GM15510 (cell line): ENCODE data around the gene SLC22A8.

Experiments
- POLR2A ChIP-seq: IDR thresholded peaks from 3 replicates; pipeline ENCODE4 v1.6.1; 2011; ENCODE audit warnings: borderline replicate concordance; ENCODE audit not compliant: insufficient read length; ENCODE audit errors: extremely low read depth

The SLC22A8 gene, protein sequence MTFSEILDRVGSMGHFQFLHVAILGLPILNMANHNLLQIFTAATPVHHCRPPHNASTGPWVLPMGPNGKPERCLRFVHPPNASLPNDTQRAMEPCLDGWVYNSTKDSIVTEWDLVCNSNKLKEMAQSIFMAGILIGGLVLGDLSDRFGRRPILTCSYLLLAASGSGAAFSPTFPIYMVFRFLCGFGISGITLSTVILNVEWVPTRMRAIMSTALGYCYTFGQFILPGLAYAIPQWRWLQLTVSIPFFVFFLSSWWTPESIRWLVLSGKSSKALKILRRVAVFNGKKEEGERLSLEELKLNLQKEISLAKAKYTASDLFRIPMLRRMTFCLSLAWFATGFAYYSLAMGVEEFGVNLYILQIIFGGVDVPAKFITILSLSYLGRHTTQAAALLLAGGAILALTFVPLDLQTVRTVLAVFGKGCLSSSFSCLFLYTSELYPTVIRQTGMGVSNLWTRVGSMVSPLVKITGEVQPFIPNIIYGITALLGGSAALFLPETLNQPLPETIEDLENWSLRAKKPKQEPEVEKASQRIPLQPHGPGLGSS

GRCh38 chr11:63015521-63016215, at the start of gene SLC22A8:
Gene SLC22A8 (minus strand): TSS chr11:63015841. CDS start chr11:63014958, 883 bp downstream.
- TF ChIP-seq POLR2A: no peak

DNA sequence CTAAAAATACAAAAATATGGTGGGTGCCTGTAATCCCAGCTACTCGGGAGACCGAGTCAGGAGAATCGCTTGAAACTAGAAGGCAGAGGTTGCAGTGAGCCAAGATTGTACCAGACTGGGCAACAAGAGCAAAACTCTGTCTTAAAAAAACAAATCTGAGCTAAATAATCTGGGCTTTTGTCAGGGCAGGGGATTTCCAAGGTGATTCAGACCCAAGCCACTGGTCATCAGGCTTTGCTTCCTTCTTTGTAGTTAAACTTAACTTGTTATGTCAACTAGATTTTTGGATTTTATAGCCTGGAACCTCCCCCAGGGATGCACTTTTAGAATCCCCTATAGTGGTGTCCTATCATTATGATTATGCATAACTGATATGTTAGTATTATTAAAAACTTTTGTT, 27.0 kb upstream of the SLC22A8 start:
- TF ChIP-seq POLR2A: no peak

DNA sequence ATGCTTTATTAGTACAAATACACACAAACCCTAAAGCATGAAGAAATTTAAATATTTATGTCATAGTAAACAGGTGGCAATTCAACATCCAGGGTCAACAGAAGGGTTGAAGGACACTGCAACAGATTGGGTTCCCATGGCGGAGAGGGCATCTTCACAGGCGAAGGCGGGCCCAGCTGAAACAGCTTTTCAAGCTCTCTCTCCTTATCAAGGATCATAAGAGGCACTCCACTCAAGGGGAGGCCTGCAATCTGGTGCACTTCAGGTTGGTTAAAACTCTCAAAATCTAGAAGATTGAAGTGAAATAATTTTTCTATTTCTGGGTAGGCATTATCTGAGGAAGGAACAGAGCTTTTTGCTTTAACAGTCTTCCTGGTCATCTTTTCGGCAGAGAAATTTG, 16.8 kb upstream of the SLC22A8 start:
- TF ChIP-seq POLR2A: no peak

DNA sequence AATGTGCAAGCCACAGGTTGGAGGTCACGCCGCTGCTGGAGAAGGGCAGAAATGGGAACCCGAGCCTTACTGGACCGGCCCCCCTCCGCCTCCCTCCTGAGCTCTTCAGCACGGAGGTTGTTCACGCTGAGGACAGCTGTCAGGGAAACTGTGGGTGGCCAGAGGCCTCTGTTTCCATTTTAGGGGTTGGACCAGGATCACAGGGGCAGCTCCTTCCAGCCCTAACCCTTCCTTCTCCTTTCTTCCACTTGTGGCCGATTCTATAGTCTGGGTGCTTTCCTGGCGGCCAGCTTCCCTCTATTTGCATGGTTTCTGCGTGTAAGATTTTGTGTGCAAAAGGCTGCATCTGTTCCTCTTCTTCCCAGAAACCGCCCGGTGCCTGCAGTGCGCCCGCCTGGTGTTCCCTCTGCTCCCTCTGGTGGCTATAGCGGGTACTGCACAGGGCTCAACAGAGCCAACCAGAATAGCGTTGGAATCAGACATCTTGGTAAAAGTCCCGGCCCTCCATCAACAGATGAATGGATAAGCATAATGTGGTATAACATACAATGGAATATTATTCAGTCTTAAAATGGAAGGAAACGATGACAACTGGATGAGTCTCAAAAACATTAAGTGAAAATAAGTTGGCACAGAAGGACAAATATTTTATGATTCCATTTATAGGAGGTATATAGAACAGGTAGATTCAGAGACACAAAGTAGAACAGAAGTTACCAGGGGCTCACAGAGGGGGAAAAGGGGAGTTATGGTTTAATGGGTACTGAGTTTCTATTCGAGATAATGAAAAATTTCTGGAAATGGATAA, 8.4 kb upstream of the SLC22A8 start:
- TF ChIP-seq POLR2A: no peak

DNA sequence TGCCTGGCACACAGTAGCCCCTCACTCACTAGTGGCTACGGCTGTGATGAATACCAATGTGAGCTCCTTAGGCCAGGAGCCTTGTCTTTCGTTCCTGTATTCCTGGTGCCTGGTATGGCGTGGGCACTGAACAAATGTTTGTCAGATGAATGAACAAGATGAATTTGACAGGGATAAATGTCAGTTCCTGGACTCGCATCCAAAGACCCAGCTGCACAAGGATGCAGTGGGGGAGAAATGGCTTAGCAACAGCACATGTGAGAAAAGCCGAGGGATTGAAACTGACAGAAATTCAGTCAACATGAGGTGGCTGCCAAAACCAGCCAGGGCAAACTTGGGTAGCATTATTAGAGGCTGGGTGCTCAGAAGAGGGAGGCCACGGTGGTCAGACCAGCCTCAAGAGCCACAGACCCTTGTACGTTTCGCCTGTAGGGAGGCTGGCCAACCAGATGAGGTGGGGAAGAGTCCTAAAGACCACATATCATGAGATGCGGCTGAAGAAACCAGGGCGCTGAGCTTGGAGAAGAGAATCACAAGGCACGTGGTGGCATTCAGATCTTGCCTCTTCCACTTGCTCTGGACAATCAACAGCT, 7.7 kb upstream of the SLC22A8 start:
- TF ChIP-seq POLR2A: no peak

- TF ChIP-seq POLR2A: no peak
These were observed 6.8 kb upstream of the SLC22A8 start for GRCh38 chr11:63022441-63022840.

DNA sequence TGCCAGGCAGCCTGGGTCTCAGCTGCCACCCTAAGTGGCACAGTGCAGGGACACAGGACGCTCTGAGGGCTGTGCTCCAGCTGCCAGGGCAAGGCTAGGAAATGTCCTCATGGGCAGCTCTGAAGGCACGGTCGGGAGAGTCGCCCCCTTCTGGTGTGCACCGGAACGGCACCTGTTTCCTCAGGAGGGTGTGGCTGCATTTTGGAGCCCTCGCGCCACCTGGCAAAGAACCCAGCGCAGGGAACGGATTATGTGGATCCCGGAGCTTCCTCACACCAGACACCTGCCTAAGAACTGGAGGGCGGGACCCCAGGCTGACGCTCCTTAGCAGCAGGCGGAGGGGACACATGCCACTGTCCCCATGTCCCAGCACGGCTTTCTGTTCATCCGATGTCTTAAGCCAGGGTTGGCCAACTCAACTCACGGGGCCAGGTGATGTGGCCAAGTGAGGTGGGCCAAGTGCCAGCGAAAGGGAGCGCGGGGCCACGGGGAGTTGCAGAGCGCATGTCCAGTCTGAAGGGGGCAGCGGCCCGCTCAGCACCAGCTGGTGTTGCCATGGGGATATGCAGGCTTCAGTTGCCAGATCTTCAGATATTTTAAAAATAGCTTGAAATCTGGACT, 5.1 kb upstream of the SLC22A8 start:
- TF ChIP-seq POLR2A: no peak

- TF ChIP-seq POLR2A: no peak
These were observed 3.9 kb upstream of the SLC22A8 start for GRCh38 chr11:63019506-63019905.

DNA sequence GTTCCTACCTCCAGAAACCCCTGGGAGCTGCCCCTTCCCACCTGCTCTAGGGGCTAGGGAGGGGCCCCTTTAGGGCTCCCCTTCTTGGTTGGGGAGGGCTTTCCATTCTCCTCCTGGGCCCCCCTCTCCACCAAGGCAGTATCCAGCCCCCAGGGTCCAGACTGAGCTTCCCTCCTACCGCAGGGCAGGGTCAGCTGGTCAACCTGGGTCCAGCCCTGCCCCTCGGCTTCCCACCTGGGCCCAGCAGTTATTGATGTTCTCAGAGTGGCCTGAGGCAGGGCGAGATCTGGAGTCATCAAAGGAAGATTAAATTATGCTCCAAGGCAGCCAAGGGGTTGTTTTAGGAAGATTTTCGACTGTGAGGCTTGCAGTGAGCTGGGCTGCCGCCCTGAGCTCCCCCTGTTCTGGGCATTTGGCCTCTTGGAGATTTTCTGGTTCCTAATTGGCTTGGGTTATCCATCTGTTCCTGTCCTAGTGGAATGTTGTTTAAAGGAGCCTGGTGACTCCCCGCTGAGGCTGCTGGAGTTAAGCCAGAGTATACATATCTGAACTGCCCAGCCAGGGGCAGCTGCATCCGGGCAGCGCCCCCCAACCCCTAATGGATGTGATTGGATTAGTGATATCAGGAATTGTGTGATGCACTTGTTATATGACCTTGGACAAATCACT, 1.8 kb upstream of the SLC22A8 start:
- TF ChIP-seq POLR2A: no peak

DNA sequence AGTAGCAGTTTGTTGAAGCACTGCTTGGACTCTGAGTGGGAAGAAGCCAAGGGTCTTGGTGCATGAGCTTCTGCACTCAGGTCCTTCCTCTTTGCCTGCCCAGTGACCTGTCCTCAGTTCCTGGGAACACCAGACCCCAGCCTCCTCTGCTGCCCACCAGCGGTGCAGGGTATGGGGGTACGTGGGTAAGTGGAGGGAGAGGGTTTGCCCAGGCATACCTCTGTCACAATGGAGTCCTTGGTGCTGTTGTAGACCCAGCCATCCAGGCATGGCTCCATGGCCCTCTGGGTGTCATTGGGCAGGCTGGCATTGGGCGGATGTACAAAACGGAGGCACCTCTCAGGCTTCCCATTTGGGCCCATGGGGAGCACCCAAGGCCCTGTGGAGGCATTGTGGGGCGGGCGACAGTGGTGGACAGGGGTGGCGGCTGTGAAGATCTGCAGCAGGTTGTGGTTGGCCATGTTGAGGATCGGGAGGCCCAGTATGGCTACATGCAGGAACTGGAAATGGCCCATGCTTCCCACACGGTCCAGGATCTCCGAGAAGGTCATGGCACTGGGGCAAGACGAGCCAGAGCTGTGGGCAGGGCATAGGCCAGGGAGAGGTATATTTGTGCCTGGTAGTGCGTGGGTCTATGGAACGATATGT, 1.1 kb downstream of the SLC22A8 start:
- TF ChIP-seq POLR2A: no peak

DNA sequence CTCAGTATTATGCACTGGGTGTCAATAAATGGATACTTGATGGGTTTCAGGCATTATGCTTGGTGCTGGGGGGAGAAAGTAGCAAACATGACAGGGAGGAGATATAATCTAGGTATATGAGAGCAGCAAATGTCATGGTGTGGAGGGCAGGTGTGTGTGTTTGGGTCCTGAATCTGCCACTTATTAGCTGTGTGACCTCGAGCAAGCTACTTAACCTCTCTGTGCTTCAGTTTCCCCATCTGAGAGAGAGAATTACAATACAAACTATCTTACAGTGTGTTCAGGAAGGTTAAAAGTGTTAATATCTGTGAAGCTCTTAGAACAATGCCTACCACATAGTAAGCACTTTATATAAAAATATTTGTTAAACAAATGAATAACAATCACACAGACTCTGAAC, 2.8 kb downstream of the SLC22A8 start:
- TF ChIP-seq POLR2A: no peak

GRCh38 chr11:63012430-63012829, 3.2 kb downstream of the SLC22A8 start:
- no peak for TF ChIP-seq POLR2A

DNA sequence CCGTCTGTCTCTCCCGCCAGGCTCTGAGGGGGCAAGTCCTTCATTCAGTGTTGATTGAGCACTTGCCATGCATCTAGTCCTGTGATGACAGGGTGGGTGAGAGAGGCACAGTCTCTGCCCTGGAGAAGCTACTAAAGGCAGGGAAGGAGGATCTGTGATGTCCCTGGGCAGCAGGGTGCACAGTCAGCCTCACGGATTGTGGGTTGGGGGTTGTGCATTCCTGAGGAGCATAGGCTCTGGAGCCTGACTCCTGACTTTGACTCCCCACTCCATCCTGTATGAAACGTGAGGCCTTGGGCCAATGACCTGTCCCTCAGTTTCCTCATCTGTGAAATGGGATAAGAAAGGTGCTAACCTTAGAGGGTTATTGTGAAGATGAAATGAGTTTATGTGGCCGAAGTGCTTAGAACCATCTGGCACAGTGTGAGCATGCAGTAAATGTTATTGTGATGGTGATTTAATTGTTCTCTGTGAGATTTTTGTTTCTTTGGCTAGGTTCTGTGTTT, 4.7 kb downstream of the SLC22A8 start:
- TF ChIP-seq POLR2A: no peak
